ENCODE data around the gene VWF. TPM values are rescaled to one million over a fixed set of nuclear protein-coding genes. Genes with fewer than 3 reads are reported as not detected.
"Not testable (repeated sequence)": the region's sequence is repeated elsewhere in the genome, so short reads cannot be mapped to it uniquely, and the experiment has no call there.

VWF gene
- total RNA-seq, 4 donors from 2014 or later: 34.3 to 107 (median 50.3) TPM

- no peak for DNase-seq (ENCODE audit: low spot score in 2 of 2)
- H3K4me3 ChIP-seq (ENCODE audit: low read depth, poor library complexity, severe bottlenecking): no peak overlapping the region
- TF ChIP-seq CTCF (IDR thresholded peaks at IDR 0.05) (no peak), POLR2A (IDR thresholded peaks at IDR 0.05) (no peak)
- intact Hi-C loops (cut with DNase I; ENCODE audit: low total_unique reads): no loop called here
- 88 to 91% methylated on average over 5 of the region's 5 CpGs for WGBS, 2 donors
These were observed 22.5 kb upstream of the VWF start for GRCh38 chr12:6146951-6147350.

DNA sequence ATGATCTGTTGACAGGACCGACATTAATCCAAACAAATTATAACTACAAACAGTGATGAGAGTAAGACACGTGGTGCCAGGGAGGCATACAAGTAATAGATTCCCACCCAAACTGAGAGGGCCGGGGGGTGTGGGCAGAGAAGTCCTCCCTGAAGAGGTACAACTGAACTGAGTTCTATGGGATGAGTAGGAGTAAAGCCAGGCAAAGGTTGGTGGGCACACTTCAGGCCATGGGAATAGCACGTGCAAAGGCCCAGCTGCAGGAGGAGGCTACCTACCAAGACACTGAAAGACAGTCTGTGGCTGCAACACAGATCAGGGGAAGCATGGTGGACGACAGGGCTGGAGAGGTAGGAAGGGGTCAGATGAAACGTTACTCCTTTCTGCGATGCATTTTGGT is 22.0 kb upstream of the VWF start:
- WGBS, 2 donors: 90 to 92% methylated on average over 7 of the region's 7 CpGs
- no peak overlapping the region for H3K4me3 ChIP-seq (ENCODE audit: low read depth, poor library complexity, severe bottlenecking)
- intact Hi-C loops (cut with DNase I; ENCODE audit: low total_unique reads): no loop called here
- TF ChIP-seq CTCF (IDR thresholded peaks at IDR 0.05) (no peak), POLR2A (IDR thresholded peaks at IDR 0.05) (no peak)
- DNase-seq (ENCODE audit: low spot score in 2 of 2): peak in 1 of 2 donors; percentile 65

GRCh38 chr12:6145564-6145963 is 21.1 kb upstream of the VWF start:
- DNase-seq (ENCODE audit: low spot score in 2 of 2): peak in 1 of 2 donors; percentile 37
- WGBS, 2 donors: 73 to 90% methylated on average over 8 of the region's 8 CpGs
- intact Hi-C loops (cut with DNase I; ENCODE audit: low total_unique reads): no loop called here
- H3K4me3 ChIP-seq (ENCODE audit: low read depth, poor library complexity, severe bottlenecking): no peak overlapping the region
- TF ChIP-seq POLR2A (IDR thresholded peaks at IDR 0.05) (no peak), CTCF (IDR thresholded peaks at IDR 0.05) (no peak)

DNA sequence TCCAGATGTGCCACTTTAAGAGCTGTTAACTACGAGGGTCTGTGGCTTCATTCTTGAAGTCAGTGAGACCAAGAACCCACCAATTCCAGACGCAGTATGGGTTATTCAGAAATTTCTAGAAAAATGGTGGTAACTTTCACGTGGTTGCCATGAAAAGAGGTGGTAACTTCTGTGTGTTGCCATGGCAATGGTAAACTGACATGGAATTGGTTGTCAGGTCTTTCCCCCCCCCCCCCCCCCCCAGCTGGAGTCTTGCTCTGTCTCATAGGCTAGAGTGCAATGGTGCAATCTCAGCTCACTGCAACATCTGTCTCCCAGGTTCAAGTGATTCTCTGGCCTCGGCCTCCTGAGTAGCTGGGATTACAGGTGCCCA is 18.8 kb upstream of the VWF start:
- intact Hi-C loops (cut with DNase I; ENCODE audit: low total_unique reads): no loop called here
- DNase-seq (ENCODE audit: low spot score in 2 of 2): no peak
- WGBS, 2 donors: 74 to 80% methylated on average over 4 of the region's 4 CpGs
- no peak overlapping the region for H3K4me3 ChIP-seq (ENCODE audit: low read depth, poor library complexity, severe bottlenecking)
- TF ChIP-seq POLR2A (IDR thresholded peaks at IDR 0.05) (no peak), CTCF (IDR thresholded peaks at IDR 0.05) (no peak)

DNA sequence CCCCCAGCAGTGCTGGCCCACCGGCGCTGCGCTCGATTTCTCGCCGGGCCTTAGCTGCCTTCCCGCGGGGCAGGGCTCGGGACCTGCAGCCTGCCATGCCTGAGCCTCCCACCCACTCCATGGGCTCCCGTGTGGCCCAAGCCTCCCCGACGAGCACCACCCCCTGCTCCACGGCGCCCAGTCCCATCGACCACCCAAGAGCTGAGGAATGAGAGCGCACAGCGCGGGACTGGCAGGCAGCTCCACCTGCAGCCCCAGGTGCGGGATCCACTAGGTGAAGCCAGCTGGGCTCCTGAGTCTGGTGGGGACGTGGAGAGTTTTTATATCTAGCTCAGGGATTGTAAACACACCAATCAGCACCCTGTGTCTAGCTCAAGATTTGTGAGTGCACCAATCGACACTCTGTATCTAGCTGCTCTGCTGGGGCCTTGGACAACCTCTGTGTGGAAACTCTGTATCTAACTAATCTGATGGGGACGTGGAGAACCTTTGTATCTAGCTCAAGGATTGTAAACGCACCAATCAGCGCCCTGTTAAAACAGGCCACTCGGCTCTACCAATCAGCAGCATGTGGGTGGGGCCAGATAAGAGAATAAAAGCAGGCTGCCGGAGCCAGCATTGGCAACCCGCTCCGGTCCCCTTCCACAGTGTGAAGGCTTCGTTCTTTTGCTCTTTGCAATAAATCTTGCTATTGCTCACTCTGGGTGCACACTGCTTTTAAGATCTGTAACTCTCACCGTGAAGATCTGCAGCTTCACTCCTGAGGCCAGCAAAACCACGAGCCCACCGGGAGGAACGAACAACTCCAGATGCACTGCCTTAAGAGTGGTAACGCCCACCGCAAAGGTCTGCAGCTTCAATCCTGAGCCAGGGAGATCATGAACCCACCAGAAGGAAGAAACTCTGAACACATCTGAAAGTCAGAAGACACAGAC is 18.2 kb upstream of the VWF start:
- DNase-seq (ENCODE audit: low spot score in 2 of 2): peak in 1 of 2 donors; percentile 74
- intact Hi-C loops (cut with DNase I; ENCODE audit: low total_unique reads); H3K4me3 ChIP-seq (ENCODE audit: low read depth, poor library complexity, severe bottlenecking): not testable (repeated sequence)
- 87 to 89% methylated on average over 32 to 35 of the region's 35 CpGs for WGBS, 2 donors

DNA sequence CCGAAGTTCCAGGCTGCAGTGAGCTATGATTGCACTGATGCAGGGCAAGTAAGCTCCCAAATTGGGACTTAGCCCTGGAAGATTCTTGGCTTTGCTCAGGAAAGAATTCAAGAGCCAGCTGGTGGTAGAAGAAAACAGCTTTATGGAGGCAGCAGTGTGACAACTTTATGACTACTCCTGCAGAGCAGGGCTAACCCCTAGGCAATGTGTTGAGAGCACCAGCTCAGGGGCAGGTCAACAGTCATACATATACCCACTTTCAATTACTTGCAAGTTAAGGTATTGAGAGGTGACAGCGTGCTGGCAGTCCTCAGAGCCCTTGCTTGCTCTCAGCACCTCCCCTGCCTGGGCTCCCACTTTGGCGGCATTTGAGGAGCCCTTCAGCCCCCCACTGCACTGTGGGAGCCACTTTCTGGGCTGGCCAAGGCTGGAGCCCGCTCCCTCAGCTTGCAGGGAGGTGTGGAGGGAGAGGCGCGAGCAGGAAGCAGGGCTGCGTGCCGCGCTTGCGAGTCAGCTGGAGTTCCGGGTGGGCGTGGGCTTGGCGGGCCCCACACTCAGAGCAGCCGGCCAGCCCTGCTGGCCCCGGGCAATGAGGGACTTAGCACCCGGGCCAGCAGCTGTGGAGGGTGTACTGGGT is 17.4 kb upstream of the VWF start:
- intact Hi-C loops (cut with DNase I; ENCODE audit: low total_unique reads); H3K4me3 ChIP-seq (ENCODE audit: low read depth, poor library complexity, severe bottlenecking): not testable (repeated sequence)
- WGBS, 2 donors: 80 to 87% methylated on average over 7 to 13 of the region's 16 CpGs
- DNase-seq (ENCODE audit: low spot score in 2 of 2): peak in 1 of 2 donors; percentile 59
